ENCODE results near the gene ITGB3. TPM values are rescaled to one million over a fixed set of nuclear protein-coding genes. Genes with fewer than 3 reads are reported as not detected.

ITGB3 gene
- total and polyA plus RNA-seq, 2 of the 4 experiments (the other 2 are of a cell fraction): 9.8 to 17.6 TPM

DNA sequence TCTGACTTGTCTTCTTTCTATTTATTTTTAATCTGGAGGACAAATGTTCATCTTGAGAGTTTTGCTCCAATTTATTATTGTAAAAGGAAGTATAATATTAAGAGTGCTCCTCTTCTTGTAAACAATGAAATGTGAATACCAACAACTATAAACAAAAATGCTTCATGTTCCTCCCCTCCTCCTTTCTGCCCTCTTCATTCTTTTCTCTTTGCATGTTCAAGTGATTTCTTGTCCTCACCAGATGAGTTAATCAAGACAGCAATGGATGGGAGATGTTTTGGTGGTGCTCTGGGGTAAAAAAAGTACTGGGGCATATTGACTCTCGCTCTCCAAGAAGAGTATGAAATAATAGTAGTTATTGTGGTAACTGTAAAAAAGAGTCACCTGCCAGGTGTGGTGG lies 24.3 kb downstream of the ITGB3 start:
- BruUV-seq (replicated peaks): no TSS peak
- H3K9ac ChIP-seq (ENCODE audit: low read depth, low read length): 0 out of 2 replicates have a peak overlapping the region, but pooled peaks have one; percentile 7
- no peak overlapping the region for H3K23ac ChIP-seq (ENCODE audit: low read depth, low read length)
- H2AFZ ChIP-seq (replicated peaks; ENCODE audit: low read length, poor library complexity): no peak overlapping the region
- H3K27ac ChIP-seq (ENCODE audit: insufficient read depth, low read length): peak overlapping the region; percentile 83
- H2AK9ac ChIP-seq (replicated peaks; ENCODE audit: low read depth, low read length, poor library complexity): no peak overlapping the region
- H2BK20ac ChIP-seq (ENCODE audit: low read depth, low read length): peak overlapping the region; percentile 72; the same call in 1 of the 2 replicates
- DNase-seq: peak; percentile 65
- WGBS, 2 experiments (ENCODE audit: extremely low coverage in 2 of 2, insufficient read length in 1 of 2): no CpG with 5 or more reads among the region's 1 CpG
- peak overlapping the region; percentile 58; the same call in 2 of the 3 replicates for H2BK15ac ChIP-seq (ENCODE audit: low read depth, low read length)
- H3K4me3 ChIP-seq (ENCODE audit: insufficient read depth, low read depth, low read length): no peak overlapping the region
- no peaks in the 10 kb centered on the region for H3K27me3 ChIP-seq (ENCODE audit: control insufficient read depth, insufficient read depth, low read length)
- ChIA-PET POLR2A (ENCODE audit: unreplicated experiment) (no interaction called here), CTCF (no interaction called here)
- peak overlapping the region; percentile 93 for H2BK5ac ChIP-seq (ENCODE audit: low read depth, low read length, poor library complexity, severe bottlenecking)
- peak overlapping the region; percentile 75 for H3K18ac ChIP-seq (ENCODE audit: low read depth, low read length)
- peak overlapping the region; percentile 48; the same call in 1 of the 2 replicates for H3K56ac ChIP-seq (ENCODE audit: extremely low read depth, insufficient read depth, low read length)
- in situ Hi-C loops (cut with MboI; ENCODE audit: low sequenced_read_pairs) (no loop called here), intact Hi-C loops (cut with micrococcal nuclease) (loop anchor here (2.0 kb wide), 2 partner anchors 27 to 37 kb away; no protein-coding TSS in a partner anchor), dilution Hi-C loops (cut with HindIII; ENCODE audit: low sequenced_read_pairs, unreplicated experiment) (no loop called here)
- H2BK120ac ChIP-seq (ENCODE audit: low read depth, low read length): peak overlapping the region; percentile 99
- peaks cover 6% of the 10 kb centered on the region; the same call in 1 of the 2 replicates for H4K20me1 ChIP-seq (ENCODE audit: insufficient read depth, low read length)
- peak overlapping the region; percentile 93 to 97; a peak in 3 of 4 replicates for H4K8ac ChIP-seq (ENCODE audit: low read depth in 2 of 2, low read length in 2 of 2)
- H3K14ac ChIP-seq (replicated peaks; ENCODE audit: low read depth, low read length): peak overlapping the region; percentile 84
- peak overlapping the region; percentile 98 for H2AK5ac ChIP-seq (ENCODE audit: low read depth, low read length)
- H3K4me1 ChIP-seq (ENCODE audit: control insufficient read depth, insufficient read depth, low read length): peaks cover 54% of the 10 kb centered on the region
- no peaks in the 10 kb centered on the region for H3K36me3 ChIP-seq (ENCODE audit: control insufficient read depth, insufficient read depth, low read length)
- peak overlapping the region; percentile 98 for H3K4ac ChIP-seq (ENCODE audit: low read depth, low read length)
- peak overlapping the region; percentile 54; the same call in 1 of the 2 replicates for H4K5ac ChIP-seq (ENCODE audit: low read depth, low read length)
- peaks cover 9 to 66% of the 10 kb centered on the region in 2 experiments; a peak in 3 of 4 replicates for H3K79me1 ChIP-seq (ENCODE audit: low read depth in 1 of 2, low read length in 2 of 2)
- peak overlapping the region; percentile 99 for H4K91ac ChIP-seq (ENCODE audit: insufficient read depth, low read depth, low read length)
- H3K4me2 ChIP-seq (ENCODE audit: low read depth, low read length): no peak overlapping the region; the same call in 1 of the 2 replicates
- TF ChIP-seq RAD21 (IDR thresholded peaks at IDR 0.05; ENCODE audit: low read length) (no peak), MXI1 (IDR thresholded peaks at IDR 0.05; ENCODE audit: borderline replicate concordance, low read depth, low read length) (no peak), RFX5 (IDR thresholded peaks at IDR 0.05; ENCODE audit: low read depth, low read length) (no peak), BHLHE40 (IDR thresholded peaks at IDR 0.05; ENCODE audit: low read depth, low read length) (no peak)
- peaks cover 60% of the 10 kb centered on the region for H3K9me1 ChIP-seq (ENCODE audit: insufficient read depth, low read length)
- peak; percentile 6; the same call in 1 of the 2 replicates for ATAC-seq (ENCODE audit: low read depth)
- H3K9me3 ChIP-seq (ENCODE audit: control insufficient read depth, insufficient read depth, low read length): no peaks in the 10 kb centered on the region
